Measurements from ENCODE around the gene IZUMO4. TPM values are rescaled to one million over a fixed set of nuclear protein-coding genes. Genes with fewer than 3 reads are reported as not detected.

Gene IZUMO4
- total RNA-seq, 1 experiment from 2014 or later, result 5.3 TPM

DNA sequence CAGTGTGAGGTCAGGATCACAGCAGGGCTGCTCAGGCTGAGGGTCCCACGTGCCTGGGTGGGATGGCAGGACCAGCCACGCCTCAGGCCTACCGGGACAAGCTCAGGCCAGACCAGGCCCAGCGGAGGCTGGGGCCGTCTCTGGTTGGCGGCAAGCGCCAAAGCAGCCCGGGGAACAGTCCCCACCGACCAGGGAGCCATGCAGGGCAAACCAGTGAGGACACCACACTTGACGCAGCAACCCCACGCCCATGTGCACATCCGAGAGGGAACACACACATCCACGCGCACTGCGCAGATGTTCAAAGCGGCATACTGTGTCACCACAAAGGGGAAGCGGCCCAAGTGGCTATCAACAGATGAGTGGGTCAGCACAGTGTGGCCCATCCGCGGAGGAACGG lies 15.2 kb downstream of the IZUMO4 start:
- H3K27ac Mint-ChIP-seq (ENCODE audit: low read depth, unreplicated experiment), result no peak overlapping the region
- ChIA-PET CTCF (interaction anchor here (1.0 kb wide), 1 partner anchor 29 kb away, joined by 6 read pairs; no protein-coding TSS in a partner anchor), POLR2A (no interaction called here)
- BruUV-seq (replicated peaks), result no TSS peak
- H3K36me3 Mint-ChIP-seq (ENCODE audit: insufficient read depth, unreplicated experiment), result peaks cover 82% of the 10 kb centered on the region
- no peaks in the 10 kb centered on the region for H3K9me3 Mint-ChIP-seq (ENCODE audit: unreplicated experiment)
- no peak for DNase-seq (ENCODE audit: unreplicated experiment)
- H3K4me1 Mint-ChIP-seq (ENCODE audit: insufficient read depth, unreplicated experiment), result peaks cover 7% of the 10 kb centered on the region
- intact Hi-C loops (cut with micrococcal nuclease), result no loop called here
- no peak for TF ChIP-seq CTCF (IDR thresholded peaks at IDR 0.05; ENCODE audit: unreplicated experiment)
- H3K27me3 Mint-ChIP-seq (ENCODE audit: insufficient read depth, unreplicated experiment), result no peaks in the 10 kb centered on the region
- no peak overlapping the region for H3K4me3 Mint-ChIP-seq (ENCODE audit: unreplicated experiment)

GRCh38 chr19:2112516-2113320 lies 16.0 kb downstream of the IZUMO4 start:
- H3K36me3 Mint-ChIP-seq (ENCODE audit: insufficient read depth, unreplicated experiment), result peaks cover 82% of the 10 kb centered on the region
- no peak for TF ChIP-seq CTCF (IDR thresholded peaks at IDR 0.05; ENCODE audit: unreplicated experiment)
- no peak overlapping the region for H3K4me3 Mint-ChIP-seq (ENCODE audit: unreplicated experiment)
- no peaks in the 10 kb centered on the region for H3K27me3 Mint-ChIP-seq (ENCODE audit: insufficient read depth, unreplicated experiment)
- no peak overlapping the region for H3K27ac Mint-ChIP-seq (ENCODE audit: low read depth, unreplicated experiment)
- no peaks in the 10 kb centered on the region for H3K9me3 Mint-ChIP-seq (ENCODE audit: unreplicated experiment)
- DNase-seq (ENCODE audit: unreplicated experiment), result no peak
- no TSS peak for BruUV-seq (replicated peaks)
- ChIA-PET POLR2A (interaction anchor here (0.6 to 1.5 kb wide), 2 partner anchors 39 to 72 kb away, joined by 3 to 6 read pairs; partner anchors contain the start of gene AP3D1), CTCF (interaction anchor here (0.6 to 1.5 kb wide), 5 partner anchors 9 to 185 kb away, joined by 3 to 6 read pairs (median 3); no protein-coding TSS in a partner anchor)
- H3K4me1 Mint-ChIP-seq (ENCODE audit: insufficient read depth, unreplicated experiment), result peaks cover 7% of the 10 kb centered on the region
- intact Hi-C loops (cut with micrococcal nuclease), result no loop called here

DNA sequence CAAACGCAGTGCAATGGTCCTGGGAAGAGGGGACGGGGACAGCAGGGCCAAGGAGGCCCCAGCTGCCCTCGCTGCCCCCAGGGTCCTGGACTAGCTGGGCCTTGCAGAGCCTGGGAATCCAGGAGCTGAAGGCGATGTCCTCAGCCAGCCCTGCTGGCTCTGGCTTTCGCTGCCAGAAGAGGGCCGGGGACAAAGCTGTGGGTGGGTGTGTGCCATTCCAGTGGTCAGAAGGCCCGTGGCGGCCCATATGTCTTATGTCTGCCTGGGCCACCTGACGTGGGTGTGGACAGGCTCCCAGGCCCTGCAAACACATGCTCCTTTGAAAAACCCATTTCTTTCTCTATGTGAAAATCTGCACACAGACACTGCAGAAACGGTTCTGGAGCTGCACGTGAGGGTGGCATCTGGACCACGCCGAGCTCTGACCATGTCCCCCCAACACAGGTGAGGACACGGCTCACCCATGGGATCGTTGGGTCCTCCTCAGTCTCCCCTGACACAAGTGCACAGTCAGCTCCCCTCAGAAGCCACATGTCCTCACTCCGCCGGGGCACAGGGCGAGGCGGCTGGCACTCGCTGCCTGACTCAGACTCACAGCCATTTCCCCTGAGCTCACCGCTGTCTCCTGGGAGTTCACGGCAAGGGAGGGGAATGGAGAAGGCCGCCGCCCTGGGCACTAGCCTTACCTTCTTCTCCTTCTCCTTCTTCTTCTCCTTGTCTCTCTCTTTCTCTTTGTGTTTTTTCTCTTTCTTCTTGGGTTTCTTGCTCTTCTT lies 16.9 kb downstream of the IZUMO4 start:
- H3K9me3 Mint-ChIP-seq (ENCODE audit: unreplicated experiment), result no peaks in the 10 kb centered on the region
- TF ChIP-seq CTCF (IDR thresholded peaks at IDR 0.05; ENCODE audit: unreplicated experiment), result no peak
- H3K36me3 Mint-ChIP-seq (ENCODE audit: insufficient read depth, unreplicated experiment), result peaks cover 82% of the 10 kb centered on the region
- POLR2A ChIA-PET, result interaction anchor here (0.6 to 1.5 kb wide), 2 partner anchors 38 to 73 kb away, joined by 3 to 6 read pairs; partner anchors contain the start of gene AP3D1
- no peaks in the 10 kb centered on the region for H3K27me3 Mint-ChIP-seq (ENCODE audit: insufficient read depth, unreplicated experiment)
- CTCF ChIA-PET, result interaction anchor here (0.7 to 1.5 kb wide), 3 partner anchors 8 to 216 kb away, joined by 3 to 4 read pairs (median 3); no protein-coding TSS in a partner anchor
- no peak overlapping the region for H3K27ac Mint-ChIP-seq (ENCODE audit: low read depth, unreplicated experiment)
- H3K4me3 Mint-ChIP-seq (ENCODE audit: unreplicated experiment), result no peak overlapping the region
- peak; percentile 78 for DNase-seq (ENCODE audit: unreplicated experiment)
- intact Hi-C loops (cut with micrococcal nuclease), result no loop called here
- peaks cover 7% of the 10 kb centered on the region for H3K4me1 Mint-ChIP-seq (ENCODE audit: insufficient read depth, unreplicated experiment)
- BruUV-seq (replicated peaks), result no TSS peak

DNA sequence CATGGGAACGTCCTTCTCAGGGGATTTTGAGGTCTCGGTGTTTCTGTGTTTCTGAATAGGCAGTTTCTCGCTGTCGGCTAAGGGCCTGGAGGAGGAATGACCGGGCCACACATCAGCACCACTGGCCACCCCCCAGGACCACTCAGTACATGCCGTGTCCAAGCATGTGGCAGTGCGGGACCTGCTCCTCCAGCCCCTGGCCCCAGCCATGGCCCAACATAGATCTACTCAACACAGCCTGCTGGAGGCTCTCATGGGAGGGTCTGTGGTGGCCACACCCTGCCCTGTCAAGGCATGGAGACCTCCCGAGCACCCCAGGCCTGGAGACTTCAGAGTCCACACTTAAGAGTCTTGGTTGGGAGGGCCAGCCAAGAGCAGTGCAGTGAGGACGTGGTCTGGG lies 17.5 kb downstream of the IZUMO4 start:
- peaks cover 82% of the 10 kb centered on the region for H3K36me3 Mint-ChIP-seq (ENCODE audit: insufficient read depth, unreplicated experiment)
- H3K4me1 Mint-ChIP-seq (ENCODE audit: insufficient read depth, unreplicated experiment), result peaks cover 7% of the 10 kb centered on the region
- no peak for TF ChIP-seq CTCF (IDR thresholded peaks at IDR 0.05; ENCODE audit: unreplicated experiment)
- ChIA-PET CTCF (interaction anchor here (0.7 kb wide), 1 partner anchor 216 kb away, joined by 3 read pairs; no protein-coding TSS in a partner anchor), POLR2A (interaction anchor here (1.5 kb wide), 1 partner anchor 38 kb away, joined by 6 read pairs; the partner anchor contains the start of gene AP3D1)
- intact Hi-C loops (cut with micrococcal nuclease), result no loop called here
- no peaks in the 10 kb centered on the region for H3K9me3 Mint-ChIP-seq (ENCODE audit: unreplicated experiment)
- no peaks in the 10 kb centered on the region for H3K27me3 Mint-ChIP-seq (ENCODE audit: insufficient read depth, unreplicated experiment)
- H3K4me3 Mint-ChIP-seq (ENCODE audit: unreplicated experiment), result no peak overlapping the region
- DNase-seq (ENCODE audit: unreplicated experiment), result no peak
- BruUV-seq (replicated peaks), result no TSS peak
- no peak overlapping the region for H3K27ac Mint-ChIP-seq (ENCODE audit: low read depth, unreplicated experiment)

All from MCF 10A (cell line).